Motor neuron (in vitro differentiated cells): ENCODE results near the gene AARS1. TPM values are rescaled to one million over a fixed set of nuclear protein-coding genes. Genes with fewer than 3 reads are reported as not detected.
"Not testable (repeated sequence)": the region's sequence is repeated elsewhere in the genome, so short reads cannot be mapped to it uniquely, and the experiment has no call there.

ENCODE experiments used
- ATAC-seq, 8 experiments: fragments of 200-7000 bp; cut with Tn5 transposase; replicated peaks in 6 of 8; 2 replicates each; pipeline ENCODE4 v1.8.0; 2021; ENCODE audit warnings: mild to moderate bottlenecking in 8 of 8, moderate library complexity in 8 of 8
- H3K27ac ChIP-seq, 2 donors: fragments of 250-450 bp; sonication (Bioruptor Pico); 2 replicates each; pipeline ENCODE4 v1.9.0; 2021; ENCODE audit warnings: antibody characterized with exemption in 2 of 2, mild to moderate bottlenecking in 2 of 2, moderate library complexity in 1 of 2
- H3K4me1 ChIP-seq, 2 donors: fragments of 250-450 bp; sonication (Bioruptor Pico); replicated peaks in 1 of 2; 2 replicates each; pipeline ENCODE4 v1.6.1; 2021; ENCODE audit warnings: antibody characterized with exemption in 2 of 2, mild to moderate bottlenecking in 2 of 2, moderate library complexity in 1 of 2
- H3K4me3 ChIP-seq, 5 donors: fragments of 250-450 bp; sonication (Bioruptor Pico); 2 replicates each; pipeline ENCODE4 v1.9.0; 2021; ENCODE audit warnings: antibody characterized with exemption in 5 of 5, mild to moderate bottlenecking in 5 of 5, moderate library complexity in 4 of 5
- WGBS, 10 experiments: fragments of 450-650 bp; shearing (Covaris generic); methylation state at CpG; one replicate each; pipeline ENCODE4 v1.0.0; 2022; 5-methylcytosine and 5-hydroxymethylcytosine counted together
- in situ Hi-C, 9 experiments: fragments of 400-800 bp; cut with MboI; loops; one replicate each; pipeline ENCODE4 v1.15.0; 2021; ENCODE audit warnings: low sequenced_read_pairs in 9 of 9, low pct_unique_long_range_greater_than_20kb in 2 of 9; ENCODE audit not compliant: unreplicated experiment in 9 of 9
- total RNA-seq, 8 experiments: library from RNA; unstranded; fragments of 300-600 nt; gene quantifications; 2 replicates each; pipeline versions ENCODE4 v1.2.3 to v1.2.4, GENCODE V29; 2022

AARS1 gene
- total RNA-seq, 8 experiments from 2014 or later: 78.9 to 198 (median 137) TPM

GRCh38 chr16:70298988-70299938 lies 10.0 kb upstream of the AARS1 start, which contains the start of gene DDX19B:
TSS of gene DDX19B (plus strand) at chr16:70299186. CDS start at chr16:70299298, 112 bp downstream.
- Histone ChIP-seq H3K27ac (peak within 1 kb of the TSS; percentile 85 to 90), H3K4me1 (peaks cover 11% of the 10 kb centered on the region in 2 donors), H3K4me3 (peak within 1 kb of the TSS; percentile 76 to 91 (median 84))
- ATAC-seq: peak; percentile 92 to 98 (median 96)
- 0 to 83% (median 7%) methylated on average over 1 to 13 of the region's 37 CpGs for WGBS, 10 experiments
- in situ Hi-C loops: no loop called here

GRCh38 chr16:70295634-70296033 lies 6.3 kb upstream of the AARS1 start:
- no peak for ATAC-seq
- peaks cover 11% of the 10 kb centered on the region in 2 donors for H3K4me1 ChIP-seq
- no peak overlapping the region for H3K4me3 ChIP-seq
- H3K27ac ChIP-seq: no peak overlapping the region
- in situ Hi-C loops: no loop called here

- Histone ChIP-seq H3K4me1 (peaks cover 13% of the 10 kb centered on the region in 2 donors), H3K27ac (no peak overlapping the region), H3K4me3 (no peak overlapping the region)
- WGBS, 10 experiments: 91 to 100% (median 97%) methylated on average over 2 to 20 of the region's 28 CpGs; no CpG with 5 or more reads in 5 of the 10 experiments
- in situ Hi-C loops: no loop called here
- ATAC-seq: no peak
Observed at GRCh38 chr16:70294385-70295025, 5.2 kb upstream of the AARS1 start.

- in situ Hi-C loops, ATAC-seq, H3K27ac ChIP-seq, H3K4me3 ChIP-seq: not testable (repeated sequence)
- H3K4me1 ChIP-seq: peaks cover 11 to 15% of the 10 kb centered on the region in 2 donors
- WGBS, 10 experiments: 90 to 100% (median 95%) methylated on average over 1 to 11 of the region's 11 CpGs; no CpG with 5 or more reads in 1 of the 10 experiments
Observed at GRCh38 chr16:70292148-70292547, 2.8 kb upstream of the AARS1 start.

GRCh38 chr16:70290949-70291519 lies 1.7 kb upstream of the AARS1 start:
- ATAC-seq: no peak
- peaks cover 19 to 26% of the 10 kb centered on the region in 2 donors for H3K4me1 ChIP-seq
- in situ Hi-C loops: no loop called here
- H3K27ac ChIP-seq: no peak overlapping the region
- H3K4me3 ChIP-seq: no peak overlapping the region

- in situ Hi-C loops, ATAC-seq: not testable (repeated sequence)
- WGBS, 10 experiments: 70 to 100% (median 96%) methylated on average over 1 to 7 of the region's 17 CpGs; no CpG with 5 or more reads in 3 of the 10 experiments
- H3K4me1 ChIP-seq: peaks cover 20 to 26% of the 10 kb centered on the region in 2 donors
- H3K27ac ChIP-seq: peak overlapping the region; percentile 98 to 99
- peak overlapping the region; percentile 75 to 94 (median 88) for H3K4me3 ChIP-seq
Observed at GRCh38 chr16:70287304-70287971, 1.9 kb downstream of the AARS1 start.

- Histone ChIP-seq H3K4me3 (no peak overlapping the region), H3K27ac (no peak overlapping the region), H3K4me1 (no peaks in the 10 kb centered on the region)
- in situ Hi-C loops: no loop called here
- no peak for ATAC-seq
- 88 to 100% (median 100%) methylated on average over 1 of the region's 1 CpG; no CpG with 5 or more reads in 3 of the 10 experiments for WGBS, 10 experiments
Observed at GRCh38 chr16:70276392-70276791, 12.9 kb downstream of the AARS1 start.

- WGBS, 10 experiments: 40 to 100% (median 89%) methylated on average over 1 to 6 of the region's 10 CpGs; no CpG with 5 or more reads in 4 of the 10 experiments
- in situ Hi-C loops: loop anchor here in 1 of 9 experiments (25.0 kb wide), 1 partner anchor 109 kb away; the partner anchor contains the start of gene CLEC18C
- ATAC-seq: no peak
- no peak overlapping the region for H3K4me3 ChIP-seq
- H3K4me1 ChIP-seq: no peaks in the 10 kb centered on the region
- no peak overlapping the region for H3K27ac ChIP-seq
Observed at GRCh38 chr16:70271696-70272095, 17.6 kb downstream of the AARS1 start.

DNA sequence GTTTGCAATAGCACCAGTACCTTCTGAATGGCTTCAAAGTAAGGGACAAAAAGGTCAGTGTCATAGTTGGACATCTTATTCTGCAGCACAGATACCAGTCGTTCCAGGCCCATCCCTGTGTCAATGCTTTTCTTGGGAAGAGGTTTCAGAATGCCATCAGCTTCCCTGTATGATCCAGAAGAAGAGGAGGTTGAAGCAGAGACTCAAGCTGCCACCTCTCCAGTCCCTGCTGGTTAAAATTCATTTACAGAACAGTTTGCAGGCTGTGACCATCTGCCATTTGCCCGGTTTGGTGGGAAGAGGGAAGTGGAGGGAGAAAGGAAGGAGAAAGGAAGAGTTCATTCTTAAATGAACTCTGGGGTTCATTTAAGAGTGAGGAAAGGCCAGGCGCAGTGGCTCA lies 19.1 kb downstream of the AARS1 start:
- ATAC-seq: no peak
- in situ Hi-C loops: loop anchor here in 1 of 9 experiments (25.0 kb wide), 1 partner anchor 108 kb away; the partner anchor contains the start of gene CLEC18C
- 66 to 100% (median 90%) methylated on average over 1 to 3 of the region's 3 CpGs; no CpG with 5 or more reads in 4 of the 10 experiments for WGBS, 10 experiments
- Histone ChIP-seq H3K27ac (no peak overlapping the region), H3K4me1 (no peaks in the 10 kb centered on the region), H3K4me3 (no peak overlapping the region)

DNA sequence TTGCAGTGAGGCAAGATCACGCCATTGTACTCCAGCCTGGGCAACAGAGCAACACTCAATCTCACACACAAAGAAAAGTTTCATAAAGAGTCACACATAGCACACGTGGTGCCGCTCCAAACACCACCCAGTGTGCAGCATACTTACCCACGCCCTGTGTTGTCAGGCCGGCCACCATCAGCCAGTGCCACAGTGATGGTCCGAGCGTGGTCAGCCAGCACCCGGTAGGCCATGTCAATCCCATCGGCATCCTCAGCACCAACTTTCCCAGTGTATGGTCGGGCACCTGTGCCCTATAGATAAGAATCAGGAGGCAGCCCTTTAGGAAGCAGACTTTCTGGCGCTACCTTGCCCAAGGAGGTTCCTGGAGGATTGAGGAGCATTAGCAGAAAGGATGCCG lies 19.8 kb downstream of the AARS1 start:
- H3K27ac ChIP-seq: no peak overlapping the region
- in situ Hi-C loops: loop anchor here in 1 of 9 experiments (25.0 kb wide), 1 partner anchor 107 kb away; the partner anchor contains the start of gene CLEC18C
- WGBS, 10 experiments: 88 to 100% (median 100%) methylated on average over 1 to 8 of the region's 12 CpGs; no CpG with 5 or more reads in 1 of the 10 experiments
- no peak for ATAC-seq
- no peak overlapping the region for H3K4me3 ChIP-seq
- H3K4me1 ChIP-seq: no peaks in the 10 kb centered on the region

DNA sequence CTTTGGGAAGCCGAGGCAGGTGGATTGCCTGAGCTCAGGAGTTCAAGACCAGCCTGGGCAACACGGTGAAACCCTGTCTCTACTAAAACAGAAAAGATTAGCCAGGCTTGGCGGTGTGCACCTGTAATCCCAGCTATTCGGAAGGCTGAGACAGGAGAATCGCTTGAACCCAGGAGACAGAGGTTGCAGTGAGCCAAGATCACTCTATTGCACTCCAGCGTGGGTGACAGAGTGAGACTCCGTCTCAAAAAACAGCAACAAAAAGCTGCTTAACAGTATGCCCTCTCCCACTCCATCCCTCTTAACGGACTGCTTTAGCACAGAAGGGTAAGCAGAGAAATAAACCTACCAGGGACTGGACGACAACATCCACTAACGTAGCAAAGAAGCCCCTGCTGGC lies 21.4 kb downstream of the AARS1 start:
- not testable (repeated sequence) for H3K4me3 ChIP-seq, H3K4me1 ChIP-seq, ATAC-seq, H3K27ac ChIP-seq
- WGBS, 10 experiments: 82 to 100% (median 90%) methylated on average over 2 to 9 of the region's 10 CpGs; no CpG with 5 or more reads in 1 of the 10 experiments
- in situ Hi-C loops: loop anchor here in 1 of 9 experiments (25.0 kb wide), 1 partner anchor 106 kb away; the partner anchor contains the start of gene CLEC18C

- Histone ChIP-seq H3K4me3 (no peak overlapping the region), H3K4me1 (no peaks in the 10 kb centered on the region), H3K27ac (no peak overlapping the region)
- ATAC-seq: peak in 3 of 8 experiments; percentile 37 to 66 (median 42)
- WGBS, 10 experiments: 0 to 80% (median 39%) methylated on average over 1 to 4 of the region's 6 CpGs; no CpG with 5 or more reads in 3 of the 10 experiments
- in situ Hi-C loops: loop anchor here in 1 of 9 experiments (25.0 kb wide), 1 partner anchor 105 kb away; the partner anchor contains the start of gene CLEC18C
Observed at GRCh38 chr16:70267516-70267915, 21.8 kb downstream of the AARS1 start.
